ENCODE measurements around the gene SCLY.

SCLY gene

DNA sequence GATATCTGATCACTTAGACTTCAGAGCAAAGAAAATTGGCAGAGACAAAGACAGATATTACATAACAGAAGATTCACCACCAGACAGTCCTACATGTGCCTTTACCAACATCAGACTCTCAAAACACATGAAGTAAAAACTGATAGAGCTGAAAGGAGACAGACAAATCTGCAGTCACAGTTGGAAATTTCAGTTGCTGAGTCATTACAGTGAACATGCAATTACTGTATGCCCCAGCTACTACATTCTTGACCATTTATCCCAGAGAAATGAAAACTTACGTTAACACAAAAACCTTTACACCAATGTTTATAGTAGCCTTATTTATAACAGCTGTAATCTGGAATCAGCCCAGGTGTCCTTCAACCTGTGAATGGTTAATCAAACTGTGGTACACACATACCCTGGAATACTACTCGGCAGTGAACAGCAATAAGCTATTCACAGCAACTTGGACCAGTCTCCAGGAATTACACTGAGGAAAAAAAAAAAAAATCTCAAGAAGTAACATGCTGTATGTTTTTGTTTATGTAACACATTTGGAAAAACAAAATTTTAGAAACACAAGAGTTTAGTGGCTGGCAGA lies 7.5 kb upstream of the SCLY start:
- TF ChIP-seq RAD21 (IDR thresholded peaks at IDR 0.05; ENCODE audit: low read depth) (no peak), NFIC (IDR thresholded peaks at IDR 0.05) (no peak)
- TF ChIP-seq, protein P1, sequence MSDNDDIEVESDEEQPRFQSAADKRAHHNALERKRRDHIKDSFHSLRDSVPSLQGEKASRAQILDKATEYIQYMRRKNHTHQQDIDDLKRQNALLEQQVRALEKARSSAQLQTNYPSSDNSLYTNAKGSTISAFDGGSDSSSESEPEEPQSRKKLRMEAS (IDR thresholded peaks at IDR 0.05): no peak

DNA sequence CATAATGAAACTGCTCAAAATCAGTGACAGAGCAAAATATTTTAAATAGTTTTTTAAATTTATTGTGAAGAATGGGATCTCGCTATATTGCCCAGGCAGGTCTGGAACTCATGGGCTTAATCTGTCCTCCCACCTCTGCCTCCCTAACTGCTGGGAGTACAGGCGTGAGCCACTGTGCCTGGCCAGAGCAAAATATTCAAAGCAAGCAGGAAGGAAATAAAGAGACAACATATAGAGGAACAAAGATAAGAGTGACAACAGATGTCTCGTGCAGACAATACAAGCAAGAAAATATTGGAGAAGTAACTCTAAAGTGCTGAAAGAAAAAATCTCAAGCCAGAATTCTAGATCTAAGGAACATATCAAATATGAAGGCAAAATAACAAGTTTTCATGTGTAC lies 5.0 kb upstream of the SCLY start:
- TF ChIP-seq EP300 (IDR thresholded peaks at IDR 0.05; ENCODE audit: borderline replicate concordance): no peak
- TF ChIP-seq RAD21 (IDR thresholded peaks at IDR 0.05; ENCODE audit: low read depth): no peak
- TF ChIP-seq CREB1 (IDR thresholded peaks at IDR 0.05; ENCODE audit: low read depth): no peak
- TF ChIP-seq, protein P2, sequence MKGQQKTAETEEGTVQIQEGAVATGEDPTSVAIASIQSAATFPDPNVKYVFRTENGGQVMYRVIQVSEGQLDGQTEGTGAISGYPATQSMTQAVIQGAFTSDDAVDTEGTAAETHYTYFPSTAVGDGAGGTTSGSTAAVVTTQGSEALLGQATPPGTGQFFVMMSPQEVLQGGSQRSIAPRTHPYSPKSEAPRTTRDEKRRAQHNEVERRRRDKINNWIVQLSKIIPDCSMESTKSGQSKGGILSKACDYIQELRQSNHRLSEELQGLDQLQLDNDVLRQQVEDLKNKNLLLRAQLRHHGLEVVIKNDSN (IDR thresholded peaks at IDR 0.05): no peak
- TF ChIP-seq EGR1 (IDR thresholded peaks at IDR 0.05): no peak
- no peak for TF ChIP-seq CEBPB (IDR thresholded peaks at IDR 0.05)
- TF ChIP-seq, protein P3, sequence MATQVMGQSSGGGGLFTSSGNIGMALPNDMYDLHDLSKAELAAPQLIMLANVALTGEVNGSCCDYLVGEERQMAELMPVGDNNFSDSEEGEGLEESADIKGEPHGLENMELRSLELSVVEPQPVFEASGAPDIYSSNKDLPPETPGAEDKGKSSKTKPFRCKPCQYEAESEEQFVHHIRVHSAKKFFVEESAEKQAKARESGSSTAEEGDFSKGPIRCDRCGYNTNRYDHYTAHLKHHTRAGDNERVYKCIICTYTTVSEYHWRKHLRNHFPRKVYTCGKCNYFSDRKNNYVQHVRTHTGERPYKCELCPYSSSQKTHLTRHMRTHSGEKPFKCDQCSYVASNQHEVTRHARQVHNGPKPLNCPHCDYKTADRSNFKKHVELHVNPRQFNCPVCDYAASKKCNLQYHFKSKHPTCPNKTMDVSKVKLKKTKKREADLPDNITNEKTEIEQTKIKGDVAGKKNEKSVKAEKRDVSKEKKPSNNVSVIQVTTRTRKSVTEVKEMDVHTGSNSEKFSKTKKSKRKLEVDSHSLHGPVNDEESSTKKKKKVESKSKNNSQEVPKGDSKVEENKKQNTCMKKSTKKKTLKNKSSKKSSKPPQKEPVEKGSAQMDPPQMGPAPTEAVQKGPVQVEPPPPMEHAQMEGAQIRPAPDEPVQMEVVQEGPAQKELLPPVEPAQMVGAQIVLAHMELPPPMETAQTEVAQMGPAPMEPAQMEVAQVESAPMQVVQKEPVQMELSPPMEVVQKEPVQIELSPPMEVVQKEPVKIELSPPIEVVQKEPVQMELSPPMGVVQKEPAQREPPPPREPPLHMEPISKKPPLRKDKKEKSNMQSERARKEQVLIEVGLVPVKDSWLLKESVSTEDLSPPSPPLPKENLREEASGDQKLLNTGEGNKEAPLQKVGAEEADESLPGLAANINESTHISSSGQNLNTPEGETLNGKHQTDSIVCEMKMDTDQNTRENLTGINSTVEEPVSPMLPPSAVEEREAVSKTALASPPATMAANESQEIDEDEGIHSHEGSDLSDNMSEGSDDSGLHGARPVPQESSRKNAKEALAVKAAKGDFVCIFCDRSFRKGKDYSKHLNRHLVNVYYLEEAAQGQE (IDR thresholded peaks at IDR 0.05; ENCODE audit: low read depth): no peak
- TF ChIP-seq YY1 (IDR thresholded peaks at IDR 0.05; ENCODE audit: low read depth): no peak
- TF ChIP-seq, protein P1 (IDR thresholded peaks at IDR 0.05): no peak
- no peak for TF ChIP-seq TCF12 (IDR thresholded peaks at IDR 0.05; ENCODE audit: low read depth)
- no peak for TF ChIP-seq NFIC (IDR thresholded peaks at IDR 0.05)
- no peak for TF ChIP-seq TEAD4 (IDR thresholded peaks at IDR 0.05)
- TF ChIP-seq FOXM1 (IDR thresholded peaks at IDR 0.05; ENCODE audit: borderline replicate concordance, low read depth): no peak
- TF ChIP-seq ZBTB7A (IDR thresholded peaks at IDR 0.05; ENCODE audit: low read depth): no peak
- TF ChIP-seq TAF1 (IDR thresholded peaks at IDR 0.05; ENCODE audit: low read depth): no peak

DNA sequence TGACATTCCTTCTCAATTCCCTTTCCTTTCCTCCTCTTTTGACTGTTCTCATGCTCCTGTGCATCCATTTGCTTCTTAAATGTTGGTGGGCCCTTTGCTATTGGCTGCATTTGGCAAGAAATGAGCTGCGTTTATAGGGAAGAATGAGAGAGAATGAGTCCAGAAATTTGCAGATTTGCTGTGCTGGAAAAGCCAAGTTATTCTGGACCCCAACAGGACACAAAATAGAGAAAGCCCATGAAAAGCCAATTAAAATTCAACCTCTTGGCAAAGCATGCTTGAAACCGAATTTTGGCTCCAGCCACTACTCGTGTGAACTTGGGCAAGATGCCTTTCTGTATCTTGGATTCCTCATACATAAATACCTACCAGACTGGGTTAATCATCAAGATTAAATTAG lies 1.3 kb upstream of the SCLY start:
- TF ChIP-seq FOXM1 (IDR thresholded peaks at IDR 0.05; ENCODE audit: borderline replicate concordance, low read depth) (no peak), TAF1 (IDR thresholded peaks at IDR 0.05; ENCODE audit: low read depth) (no peak), CEBPB (IDR thresholded peaks at IDR 0.05) (no peak), EGR1 (IDR thresholded peaks at IDR 0.05) (no peak), CREB1 (IDR thresholded peaks at IDR 0.05; ENCODE audit: low read depth) (no peak), TCF12 (IDR thresholded peaks at IDR 0.05; ENCODE audit: low read depth) (no peak), EP300 (IDR thresholded peaks at IDR 0.05; ENCODE audit: borderline replicate concordance) (no peak), YY1 (IDR thresholded peaks at IDR 0.05; ENCODE audit: low read depth) (no peak)
- TF ChIP-seq, protein P1 (IDR thresholded peaks at IDR 0.05): no peak

GRCh38 chr2:238060096-238060541 lies 682 bp upstream of the SCLY start:
- TF ChIP-seq EGR1 (IDR thresholded peaks at IDR 0.05) (no peak), TEAD4 (IDR thresholded peaks at IDR 0.05) (no peak), NFIC (IDR thresholded peaks at IDR 0.05) (no peak), EP300 (IDR thresholded peaks at IDR 0.05; ENCODE audit: borderline replicate concordance) (no peak), CREB1 (IDR thresholded peaks at IDR 0.05; ENCODE audit: low read depth) (no peak), TCF12 (IDR thresholded peaks at IDR 0.05; ENCODE audit: low read depth) (no peak), ZBTB7A (IDR thresholded peaks at IDR 0.05; ENCODE audit: low read depth) (no peak), RAD21 (IDR thresholded peaks at IDR 0.05; ENCODE audit: low read depth) (no peak), CEBPB (IDR thresholded peaks at IDR 0.05) (no peak), TAF1 (IDR thresholded peaks at IDR 0.05; ENCODE audit: low read depth) (no peak), FOXM1 (IDR thresholded peaks at IDR 0.05; ENCODE audit: borderline replicate concordance, low read depth) (no peak), YY1 (IDR thresholded peaks at IDR 0.05; ENCODE audit: low read depth) (no peak)
- TF ChIP-seq, protein P1 (IDR thresholded peaks at IDR 0.05): no peak
- TF ChIP-seq, protein P3 (IDR thresholded peaks at IDR 0.05; ENCODE audit: low read depth): no peak
- TF ChIP-seq, protein P2 (IDR thresholded peaks at IDR 0.05): no peak

DNA sequence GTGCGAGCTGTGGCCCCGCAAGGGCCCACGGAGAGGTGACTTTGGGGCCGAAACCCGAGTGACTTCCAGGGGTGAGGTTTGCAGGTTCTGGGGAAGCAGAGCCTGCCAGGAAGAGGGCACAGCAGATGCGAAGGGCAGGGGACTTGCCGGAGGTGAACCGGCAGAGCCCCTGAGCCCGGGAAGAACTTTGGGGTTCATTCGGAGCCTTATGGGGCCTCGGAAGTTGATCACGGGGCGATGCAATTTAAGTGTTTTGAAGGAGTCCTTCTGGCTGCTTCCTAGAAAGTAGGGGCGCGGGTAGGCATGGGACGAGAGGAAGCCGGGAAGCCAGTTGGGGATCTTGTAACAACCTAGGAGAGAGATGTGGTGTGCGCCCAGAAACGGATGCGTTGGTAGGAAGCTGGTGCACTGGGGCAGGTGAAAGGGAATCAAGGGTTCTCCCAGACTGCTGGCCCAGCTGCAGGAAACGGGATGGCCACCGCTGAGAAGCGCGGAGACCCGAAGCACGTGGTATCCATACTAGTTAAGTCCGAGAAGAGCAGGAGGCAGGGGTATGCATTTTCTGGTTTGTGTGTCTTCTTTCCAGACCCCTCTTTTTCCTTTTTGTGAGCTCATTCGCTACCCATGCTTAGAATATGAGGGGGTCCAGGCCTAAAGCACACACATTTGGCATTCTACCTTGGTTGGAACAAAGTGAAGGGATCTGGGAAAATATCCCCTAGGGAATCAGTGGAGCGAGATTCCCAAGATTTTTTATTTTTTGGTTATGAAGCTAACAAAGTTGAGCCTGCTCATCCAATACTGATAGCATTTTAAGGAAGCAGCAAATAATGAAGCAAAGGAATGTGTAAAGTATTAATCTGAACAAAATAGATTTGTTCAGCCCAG lies 758 bp downstream of the SCLY start:
- TF ChIP-seq, protein P1 (IDR thresholded peaks at IDR 0.05): peak; percentile 77
- TF ChIP-seq, protein P2 (IDR thresholded peaks at IDR 0.05): peak; percentile 48
- no peak for TF ChIP-seq EP300 (IDR thresholded peaks at IDR 0.05; ENCODE audit: borderline replicate concordance)
